ENCODE results near the gene DCAF10.
"Not testable (repeated sequence)": the region's sequence is repeated elsewhere in the genome, so short reads cannot be mapped to it uniquely, and the experiment has no call there.

DCAF10 gene

DNA sequence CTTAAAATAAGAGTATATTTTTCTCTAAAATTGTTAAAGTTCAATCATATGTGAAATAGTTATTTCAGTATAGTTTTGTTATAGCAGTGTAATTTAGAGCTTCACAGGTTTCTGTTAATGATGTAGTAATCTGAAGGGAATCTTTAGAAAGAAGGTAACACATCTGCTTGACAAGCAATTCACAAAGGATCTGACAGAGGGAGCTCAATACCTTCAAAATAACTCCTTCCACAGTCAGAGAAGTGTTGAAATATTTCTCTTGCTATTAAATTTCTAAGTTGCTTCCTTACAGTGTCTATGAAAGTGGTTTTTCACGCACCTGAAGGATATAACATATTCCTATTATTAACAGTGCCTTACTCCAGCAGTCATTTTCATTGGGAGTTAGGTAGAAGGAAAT, 58.4 kb downstream of the DCAF10 start:
- no peak for DNase-seq (ENCODE audit: extremely low read depth in 1 of 2, low read depth in 1 of 2)

DNA sequence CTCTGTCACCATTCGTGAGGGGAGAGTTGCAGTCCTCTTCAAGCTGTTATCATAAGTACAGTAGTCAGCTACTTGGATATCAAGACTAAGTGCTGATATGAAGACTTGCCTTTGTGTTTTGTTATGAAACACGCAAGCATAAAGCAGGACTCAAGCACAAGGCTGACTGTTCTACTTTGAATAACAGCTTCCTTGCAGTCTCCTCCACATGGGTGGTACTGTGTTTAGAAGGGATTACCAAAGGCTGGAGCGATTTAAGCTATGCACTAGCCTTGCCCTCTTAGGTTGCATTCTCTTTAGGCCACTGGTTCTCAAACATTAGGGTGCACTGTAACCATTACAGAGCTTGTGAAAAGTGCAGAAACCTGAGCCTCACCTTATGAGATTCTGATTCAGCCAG, 61.9 kb downstream of the DCAF10 start:
- DNase-seq (ENCODE audit: extremely low read depth in 1 of 2, low read depth in 1 of 2) = no peak

DNA sequence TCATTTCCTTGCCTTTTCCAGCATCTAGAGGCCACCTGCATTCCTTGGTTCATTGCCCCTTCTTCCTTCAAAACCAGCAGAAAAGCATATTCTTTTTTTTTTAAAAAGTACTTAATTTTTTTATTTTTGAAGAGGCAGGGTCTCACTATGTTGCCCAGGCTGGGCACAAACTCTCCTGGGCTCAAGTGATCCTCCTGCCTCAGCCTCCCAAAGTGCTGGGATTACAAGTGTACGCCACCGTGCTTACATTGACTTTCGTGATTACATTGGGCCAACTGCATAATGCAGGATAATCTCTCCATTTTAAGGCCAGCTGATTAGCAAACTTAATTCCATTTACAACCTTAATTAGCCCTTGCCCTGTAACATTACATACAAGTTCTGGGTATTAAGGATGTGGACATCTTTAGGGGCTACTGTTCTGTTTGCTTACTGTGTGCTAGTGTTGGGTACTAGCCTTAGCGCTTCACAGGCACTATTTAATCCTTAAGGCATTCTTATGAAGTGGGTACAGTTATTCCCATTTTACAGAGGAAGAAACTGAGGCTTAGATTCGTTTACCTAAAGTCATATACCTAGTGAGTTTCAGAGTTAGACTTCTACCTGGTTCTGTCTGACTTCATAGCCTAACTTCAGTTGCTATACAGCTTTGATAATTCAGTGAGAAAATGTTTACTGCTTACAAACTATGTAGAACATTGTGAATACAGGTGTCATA, 69.6 kb downstream of the DCAF10 start:
- DNase-seq (ENCODE audit: extremely low read depth in 1 of 2, low read depth in 1 of 2) = no peak

DNA sequence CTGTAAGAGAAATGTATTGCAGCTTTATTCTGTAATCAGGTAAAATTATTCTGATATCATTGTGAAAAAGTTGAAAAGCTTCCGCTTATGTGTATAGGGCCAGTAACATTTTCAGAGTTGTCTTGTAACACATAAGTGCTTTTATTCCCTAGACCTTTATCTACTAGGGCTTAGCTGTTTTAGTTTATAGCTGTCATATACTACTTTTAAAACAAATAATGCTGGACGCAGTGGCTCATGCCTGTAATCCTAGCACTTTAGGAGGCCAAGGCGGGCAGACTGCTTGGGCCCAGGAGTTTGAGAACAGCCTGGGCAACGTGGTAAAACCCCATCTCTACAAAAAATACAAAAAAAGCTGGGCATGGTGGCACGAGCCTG, 70.2 kb downstream of the DCAF10 start:
- no peak for DNase-seq (ENCODE audit: extremely low read depth in 1 of 2, low read depth in 1 of 2)

DNA sequence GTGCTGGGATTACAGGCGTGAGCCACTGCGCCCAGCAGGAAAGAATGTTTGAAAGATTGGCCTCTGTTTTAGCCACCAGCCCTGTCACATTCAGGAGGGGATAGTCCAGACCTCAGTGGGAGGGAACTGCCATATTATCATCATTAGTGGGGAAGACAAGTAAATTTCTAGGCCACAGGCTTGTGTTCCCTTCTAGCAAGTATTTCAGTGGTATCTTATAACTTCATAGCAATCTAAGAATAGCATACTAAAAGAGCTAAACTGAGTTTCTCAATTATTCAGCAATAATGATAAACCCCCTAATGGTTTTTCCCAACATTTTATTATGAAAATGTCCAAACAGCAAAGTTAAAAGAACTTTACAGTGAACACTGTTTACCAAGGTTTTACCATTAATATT, 73.4 kb downstream of the DCAF10 start:
- DNase-seq (ENCODE audit: extremely low read depth in 1 of 2, low read depth in 1 of 2) = no peak

DNA sequence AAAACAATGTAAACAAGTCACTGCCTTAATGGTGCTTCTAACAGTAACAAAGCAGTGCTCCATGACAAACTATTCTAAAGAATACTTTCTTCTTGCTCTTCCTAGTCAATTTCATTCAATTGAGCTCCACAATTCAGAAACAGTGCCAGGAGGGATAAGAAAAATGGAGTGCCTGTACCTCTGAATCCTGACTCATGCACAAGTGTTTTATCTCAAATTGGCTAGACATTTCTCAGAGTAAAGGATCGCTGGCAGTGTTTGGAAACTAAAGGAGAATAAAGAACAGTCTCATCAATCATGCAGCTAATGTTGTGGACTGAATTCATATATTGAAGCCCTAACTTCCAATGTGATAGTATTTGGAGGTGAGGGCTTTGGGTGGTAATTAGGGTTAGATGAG, 75.8 kb downstream of the DCAF10 start:
- DNase-seq (ENCODE audit: extremely low read depth in 1 of 2, low read depth in 1 of 2) = no peak

DNA sequence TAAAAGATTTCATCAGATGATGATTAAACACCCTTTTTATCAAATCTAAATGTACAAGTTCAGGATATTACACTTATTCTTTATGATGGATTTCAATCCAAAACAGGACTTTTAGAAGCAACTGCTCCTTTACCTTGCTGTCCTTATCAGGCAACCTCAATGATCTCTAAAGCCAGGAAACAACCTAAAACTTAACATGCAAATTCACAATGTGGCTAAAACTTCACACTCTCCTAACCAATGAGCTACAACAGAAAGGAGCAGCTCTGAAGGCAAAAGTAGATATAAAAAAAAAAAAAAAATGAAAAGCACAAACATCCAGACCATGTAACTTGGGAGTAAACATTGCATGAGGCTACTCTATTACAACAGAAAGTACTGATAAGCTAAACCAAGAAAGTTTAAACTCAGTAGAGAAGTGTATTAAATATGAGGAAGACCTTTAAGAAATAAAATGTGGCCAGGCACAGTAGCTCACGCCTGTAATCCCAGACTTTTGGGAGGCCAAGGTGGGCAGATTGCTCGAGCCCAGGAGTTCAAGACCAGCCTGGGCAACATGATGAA, 80.4 kb downstream of the DCAF10 start:
- no peak for DNase-seq (ENCODE audit: extremely low read depth in 1 of 2, low read depth in 1 of 2)

DNA sequence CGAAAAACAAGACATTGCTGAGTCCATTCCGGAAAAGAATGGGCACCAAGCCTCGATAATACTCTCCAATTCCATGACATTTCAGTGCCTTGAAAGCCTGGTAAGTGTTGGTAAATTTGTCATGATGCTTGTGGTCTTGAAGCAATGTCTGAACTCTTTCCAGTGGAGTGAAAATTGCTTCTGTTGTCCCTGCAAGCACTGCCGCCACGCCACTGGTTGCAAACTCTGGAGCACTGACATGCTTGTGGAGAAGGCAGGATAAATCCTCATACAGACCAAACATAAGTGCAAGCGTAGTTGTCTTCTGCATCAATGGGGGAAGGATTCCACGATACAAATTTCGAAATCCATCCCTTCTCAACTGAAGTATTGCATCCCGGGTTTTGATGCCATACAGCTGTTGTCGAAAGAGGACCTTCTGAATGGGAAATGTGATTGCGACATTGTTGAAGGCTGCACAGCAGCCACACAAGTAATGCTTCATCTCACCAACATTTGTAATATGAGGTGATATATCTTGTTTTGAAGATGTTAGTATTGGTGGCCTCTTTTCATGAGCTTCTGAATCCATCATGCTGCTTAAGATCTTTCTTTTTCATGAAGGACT, 87.5 kb downstream of the DCAF10 start:
- not testable (repeated sequence) for DNase-seq (ENCODE audit: extremely low read depth in 1 of 2, low read depth in 1 of 2)

DNA sequence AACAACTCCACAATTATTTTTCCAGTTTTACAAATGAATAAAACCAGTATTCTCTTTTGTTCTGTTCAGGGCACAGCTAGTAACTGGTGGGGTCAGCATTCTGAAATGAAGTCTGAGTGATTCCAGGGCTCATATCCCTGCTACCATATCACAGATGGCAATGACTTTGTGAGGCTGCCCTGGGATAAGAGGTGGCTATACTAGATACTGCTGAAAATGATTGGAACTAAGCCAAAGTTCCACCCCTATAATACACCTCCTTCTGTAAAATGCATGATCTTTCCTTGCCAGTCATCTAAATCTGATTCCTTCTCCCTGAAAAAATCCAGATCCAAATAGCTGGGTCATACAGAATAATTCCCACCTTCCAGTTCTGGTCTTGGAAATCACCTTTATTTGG, 88.9 kb downstream of the DCAF10 start:
- DNase-seq (ENCODE audit: extremely low read depth in 1 of 2, low read depth in 1 of 2) = no peak

DNA sequence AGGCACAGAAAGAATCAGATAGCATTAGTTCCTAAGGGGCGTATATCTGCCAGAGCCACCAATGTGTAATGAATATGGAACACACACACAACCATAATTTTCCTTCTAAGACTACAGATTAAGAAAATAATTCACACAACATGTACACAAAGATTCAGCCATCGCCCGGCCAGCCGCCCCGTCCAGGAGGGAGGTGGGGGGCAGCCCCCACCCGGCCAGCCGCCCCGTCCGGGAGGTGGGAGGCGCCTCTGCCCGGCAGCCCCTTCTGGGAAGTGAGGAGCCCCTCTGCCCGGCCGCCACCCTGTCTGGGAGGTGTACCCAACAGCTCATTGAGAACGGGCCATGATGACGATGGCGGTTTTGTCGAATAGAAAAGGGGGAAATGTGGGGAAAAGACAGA, 90.4 kb downstream of the DCAF10 start:
- not testable (repeated sequence) for DNase-seq (ENCODE audit: extremely low read depth in 1 of 2, low read depth in 1 of 2)

DNA sequence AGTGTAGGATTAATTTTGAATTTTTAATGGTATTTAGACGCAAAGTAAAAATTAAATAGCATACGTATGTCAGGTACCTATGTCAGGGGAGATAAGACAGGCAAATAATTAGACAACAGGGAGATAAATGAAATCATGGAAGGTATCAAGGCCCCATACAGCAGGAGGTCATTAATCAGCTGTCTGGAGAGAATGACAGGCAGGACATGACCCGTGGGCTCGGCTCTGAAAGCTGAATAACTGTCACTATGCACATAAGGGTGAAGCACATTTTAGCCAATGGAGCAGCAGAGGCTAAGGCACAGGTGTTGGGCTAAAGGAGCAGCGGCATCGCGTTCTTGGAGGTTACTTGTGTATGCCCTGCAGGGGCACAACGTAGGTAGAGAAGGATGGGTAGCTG, 91.5 kb downstream of the DCAF10 start:
- no peak for DNase-seq (ENCODE audit: extremely low read depth in 1 of 2, low read depth in 1 of 2)

DNA sequence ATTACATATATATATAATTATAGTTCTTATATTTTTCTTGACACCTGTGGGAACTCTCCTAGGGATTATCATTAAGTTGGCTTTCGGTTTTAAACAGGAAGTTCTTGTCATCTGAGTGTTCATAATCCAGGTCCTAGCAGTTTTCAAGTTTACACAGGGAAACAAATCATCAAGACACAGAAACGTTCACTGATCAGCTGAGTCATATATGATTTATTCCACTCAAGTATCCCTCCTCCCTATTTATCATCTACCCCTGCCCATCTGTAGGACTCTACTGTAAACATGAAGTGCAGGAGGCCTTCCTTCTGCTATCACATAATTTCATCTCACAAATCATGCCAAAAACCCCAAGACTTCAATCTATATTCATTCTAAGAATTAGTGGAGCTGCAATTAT, 97.1 kb downstream of the DCAF10 start:
- no peak for DNase-seq (ENCODE audit: extremely low read depth in 1 of 2, low read depth in 1 of 2)

DNA sequence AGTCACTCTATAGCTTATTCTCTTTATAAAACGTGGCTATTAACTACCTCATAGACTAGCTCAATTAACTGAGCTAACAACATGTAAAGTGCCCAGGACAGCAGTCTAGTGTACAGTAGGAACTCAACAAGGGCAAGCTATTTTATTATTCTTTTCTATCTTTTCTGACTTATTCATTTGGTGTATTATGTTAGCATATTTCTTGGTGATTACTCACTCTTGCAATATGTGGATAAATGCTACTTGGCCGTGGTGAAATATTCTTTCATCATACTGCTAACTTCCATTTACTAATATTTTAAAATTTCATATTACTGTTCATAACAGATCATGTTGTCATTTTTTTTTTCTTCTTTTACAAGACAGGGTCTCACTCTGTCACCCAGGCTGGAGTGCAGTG, 98.4 kb downstream of the DCAF10 start:
- DNase-seq (ENCODE audit: extremely low read depth in 1 of 2, low read depth in 1 of 2) = no peak

DNA sequence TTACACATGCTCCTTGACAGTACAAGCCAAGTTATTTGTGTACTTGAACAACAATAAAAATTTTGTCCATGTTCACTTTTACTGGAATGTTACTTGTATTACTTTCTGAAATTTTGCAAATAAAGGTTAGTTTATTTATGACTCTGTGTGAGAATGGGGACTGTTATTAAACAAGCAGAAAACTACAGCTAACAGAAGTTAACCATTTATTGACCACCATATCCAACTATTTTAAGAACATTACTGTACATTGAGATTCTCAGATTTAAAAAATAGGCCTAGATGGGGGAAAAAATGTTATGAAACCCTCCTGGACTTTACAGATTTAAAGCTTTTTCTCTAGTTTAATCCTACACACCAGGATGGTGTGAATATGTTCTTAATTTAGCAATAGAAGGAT, 101.5 kb downstream of the DCAF10 start:
- DNase-seq (ENCODE audit: extremely low read depth in 1 of 2, low read depth in 1 of 2) = no peak

DNA sequence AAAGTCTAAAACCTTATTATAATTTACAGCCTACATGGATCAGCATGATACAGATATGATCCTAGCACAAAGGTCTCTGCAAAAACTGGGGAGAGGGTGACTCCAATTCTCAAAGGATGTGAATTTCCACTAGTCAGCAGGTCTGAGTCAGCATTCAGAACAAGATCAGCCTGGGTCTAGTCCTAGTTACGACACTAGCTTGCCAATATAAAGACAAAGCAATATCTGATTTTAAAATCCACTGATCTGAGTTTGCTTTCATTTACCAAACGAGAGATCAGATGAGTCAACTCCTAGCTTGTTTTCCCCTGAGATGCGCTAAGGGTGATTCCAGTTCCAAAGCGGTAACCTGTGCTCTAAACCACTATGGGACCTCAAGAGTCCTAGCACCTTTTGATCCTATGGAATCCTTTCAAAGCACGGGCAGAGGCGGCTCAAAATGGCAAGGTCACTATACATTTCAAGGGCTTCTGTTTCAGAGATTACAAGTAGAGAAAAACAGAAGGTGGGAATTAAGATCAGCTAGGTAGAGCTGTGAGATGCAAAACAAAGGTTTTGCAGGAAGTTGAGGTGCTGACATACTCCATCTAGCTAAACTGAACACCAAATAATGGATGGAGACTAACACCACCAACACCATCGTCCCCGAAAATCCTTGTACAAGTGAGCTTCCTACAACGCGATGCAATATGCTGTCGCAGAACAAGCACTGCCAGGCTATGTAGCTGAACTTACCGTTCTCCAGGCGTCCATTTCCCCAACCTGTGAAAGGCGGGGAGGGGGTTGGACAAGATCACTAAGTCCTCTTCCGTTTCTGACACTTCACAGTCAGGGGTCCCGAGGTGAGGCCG, 102.4 kb downstream of the DCAF10 start:
- DNase-seq (ENCODE audit: extremely low read depth in 1 of 2, low read depth in 1 of 2) = no peak

DNA sequence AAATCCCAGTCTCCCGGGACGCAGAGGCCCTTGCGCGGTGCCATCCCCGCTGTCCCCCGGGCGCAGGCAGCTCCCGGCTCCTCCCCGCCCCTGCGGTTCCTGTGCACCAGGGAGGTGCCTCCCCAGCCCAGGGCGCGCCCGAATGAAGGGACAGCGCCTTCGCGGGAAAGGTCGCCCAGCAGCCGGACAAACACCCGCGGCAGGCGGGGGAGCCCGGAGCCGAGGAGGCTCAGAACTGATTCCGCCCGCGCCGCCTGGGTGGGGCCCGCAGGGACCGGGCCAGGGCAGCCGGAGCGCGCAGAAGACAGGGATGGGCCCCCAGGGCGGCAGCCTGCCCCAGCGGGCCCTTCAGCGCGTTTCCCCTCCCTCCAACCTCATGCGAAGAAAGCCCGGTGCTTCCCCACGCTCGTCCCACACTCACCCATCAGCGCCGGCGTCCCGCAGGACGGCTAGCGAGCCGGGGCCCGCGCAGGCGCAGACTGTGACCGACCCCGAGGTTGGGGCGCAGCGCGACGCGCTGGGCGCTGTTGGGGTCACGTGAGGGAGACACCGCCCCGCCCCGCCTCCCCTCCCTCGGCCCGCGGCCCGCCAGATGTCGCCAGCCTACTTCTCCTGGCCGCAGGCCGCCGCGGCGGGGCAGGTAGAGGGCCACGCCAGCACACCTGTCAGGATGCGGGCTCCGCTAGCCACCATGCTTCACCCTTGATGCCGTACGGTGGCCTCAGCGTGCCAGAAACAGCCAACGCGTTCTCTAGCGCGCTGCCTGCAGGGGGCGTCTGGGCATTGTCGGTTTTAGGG, 103.2 kb downstream of the DCAF10 start, which contains the start of gene SLC25A51:
Gene SLC25A51, minus strand, starts transcription at position 481 of the 798 bp plus-strand sequence. CDS start 15,577 bp downstream, outside the sequence.
- peak; percentile 90 to 91 for DNase-seq (ENCODE audit: extremely low read depth in 1 of 2, low read depth in 1 of 2)

DNA sequence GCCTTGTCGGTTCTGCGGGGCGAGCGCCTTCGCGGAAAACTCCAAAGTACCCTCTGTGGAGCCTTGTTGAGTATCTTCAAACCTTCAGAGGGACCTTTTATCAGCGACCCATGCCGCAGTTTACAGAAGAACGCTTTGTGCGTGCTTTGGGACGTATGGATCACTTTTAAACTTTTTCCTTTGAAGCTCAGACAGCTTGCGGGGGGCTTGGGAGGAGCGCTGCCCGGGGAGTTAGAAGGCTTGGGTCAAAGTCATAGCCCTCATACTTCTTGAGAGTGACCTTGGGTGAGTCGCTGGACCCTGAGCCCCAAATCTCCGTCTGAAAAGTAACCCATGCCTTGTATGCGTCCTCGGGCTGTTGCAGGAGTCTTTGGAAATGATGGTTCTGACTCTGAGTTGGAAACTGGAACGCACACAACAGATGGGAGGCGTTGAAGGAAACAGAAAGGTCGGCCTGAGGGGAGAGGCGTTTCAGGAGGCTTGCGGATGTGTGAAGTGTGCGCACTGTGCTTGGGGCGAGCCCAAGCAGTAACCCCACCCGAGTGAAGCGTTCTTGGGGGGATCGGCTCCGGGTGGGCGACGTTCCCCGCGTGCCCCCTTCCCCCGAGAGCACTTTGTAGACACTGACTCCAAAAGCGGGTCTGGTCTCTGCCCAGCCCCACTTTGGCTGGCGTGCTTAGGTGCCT, 104.0 kb downstream of the DCAF10 start:
- no peak for DNase-seq (ENCODE audit: extremely low read depth in 1 of 2, low read depth in 1 of 2)

DNA sequence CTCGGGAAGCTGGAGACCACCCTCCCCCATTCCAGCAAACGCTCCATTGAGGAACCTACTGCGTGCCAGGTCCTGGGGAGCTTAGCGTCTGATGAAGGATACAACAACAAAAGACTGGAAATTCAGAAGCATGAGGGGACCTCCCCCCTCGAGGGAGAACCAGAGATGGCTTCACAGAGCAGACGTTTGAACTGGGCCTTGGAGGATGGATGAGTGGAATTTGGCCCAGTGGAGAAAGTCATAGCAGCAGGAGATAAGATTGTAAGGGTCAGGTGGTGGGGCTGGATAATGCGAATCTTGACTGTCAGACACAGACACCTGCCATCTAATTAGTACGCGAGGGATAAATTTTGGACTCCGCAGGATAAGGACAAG, 104.5 kb downstream of the DCAF10 start:
- DNase-seq (ENCODE audit: extremely low read depth in 1 of 2, low read depth in 1 of 2) = no peak

DNA sequence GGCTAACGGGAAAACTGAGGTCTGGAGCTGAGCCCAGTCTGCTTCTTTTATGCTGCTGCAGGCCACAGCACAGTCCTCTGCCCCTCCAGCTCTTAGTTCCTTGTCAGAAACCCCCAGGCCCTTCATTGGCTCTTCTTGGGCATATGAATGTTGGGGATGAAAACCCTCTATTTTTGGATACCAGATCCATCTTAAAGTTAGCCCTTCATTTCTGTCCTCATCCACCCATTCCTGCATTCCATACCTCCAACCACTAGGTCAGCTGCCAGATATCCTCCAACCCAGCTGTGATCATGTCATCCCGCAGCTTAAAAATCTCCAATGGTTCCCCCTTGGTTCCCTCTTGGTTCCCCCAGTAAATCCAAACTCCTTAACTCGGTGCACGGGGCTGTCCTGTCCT, 105.2 kb downstream of the DCAF10 start:
- DNase-seq (ENCODE audit: extremely low read depth in 1 of 2, low read depth in 1 of 2) = no peak
